HepG2 (cell line): Measurements from ENCODE around the gene ZNF322. TPM values are rescaled to one million over a fixed set of nuclear protein-coding genes. Genes with fewer than 3 reads are reported as not detected.

Experiments used
- polyA plus RNA-seq, 8 experiments: library from polyadenylated mRNA; depleted of rRNA in 3 of 8; stranded (reverse) in 7 of 8; unstranded in 1 of 8; fragments of >200 nt; fragmentation: Illumina TruSeq in 4 of 8; extraction: Trizol in 4 of 8; gene quantifications; 2 replicates each; pipeline versions ENCODE4 v1.2.1 to v1.2.3, GENCODE V29; 2011 to 2016; ENCODE audit warnings: low read depth in 4 of 8, missing spikeins in 1 of 8, mixed read lengths in 1 of 8; ENCODE audit not compliant: insufficient read depth in 1 of 8
- total RNA-seq, 5 experiments: library from RNA; depleted of rRNA; stranded (reverse); fragments of >200 nt; fragmentation: Illumina TruSeq; extraction: Trizol; gene quantifications; 2 replicates each; pipeline ENCODE4 v1.2.3, GENCODE V29; 2016; ENCODE audit warnings: low read depth in 1 of 5

ZNF322 gene
- total and polyA plus RNA-seq, 2 of the 13 experiments (the other 11 are each of a cell fraction or from before 2014, with no cell fraction given), result 8.3 to 22.8 TPM

Other genes with a start within 250 kb of the ZNF322 start
- 2.9 and 4.3 TPM in 2 replicates for gene BTN3A3, start 219.2 kb downstream of the ZNF322 start, total RNA-seq (2016; rRNA removed; fragmentation: Illumina TruSeq; extraction: Trizol)
- gene BTN3A3, start 219.2 kb downstream of the ZNF322 start, polyA plus RNA-seq (2011; rRNA removed), result 5.0 and 6.3 TPM in 2 replicates
- 9.1 and 16.4 TPM in 2 replicates for gene BTN2A1, start 201.8 kb downstream of the ZNF322 start, total RNA-seq (2016; rRNA removed; fragmentation: Illumina TruSeq; extraction: Trizol)
- 30.4 and 35.0 TPM in 2 replicates for gene BTN2A1, start 201.8 kb downstream of the ZNF322 start, polyA plus RNA-seq (2011; rRNA removed)
- not detected in 2 replicates for gene BTN1A1, start 159.4 kb downstream of the ZNF322 start, total RNA-seq (2016; rRNA removed; fragmentation: Illumina TruSeq; extraction: Trizol)
- gene BTN1A1, start 159.4 kb downstream of the ZNF322 start, polyA plus RNA-seq (2011; rRNA removed), result 0.04 and 0.12 TPM in 2 replicates
- 52.1 and 79.1 TPM in 2 replicates for gene HMGN4, start 121.4 kb downstream of the ZNF322 start, total RNA-seq (2016; rRNA removed; fragmentation: Illumina TruSeq; extraction: Trizol)
- gene HMGN4, start 121.4 kb downstream of the ZNF322 start, polyA plus RNA-seq (2011; rRNA removed), result 35.2 and 39.9 TPM in 2 replicates
- 38.4 and 50.8 TPM in 2 replicates for gene ABT1, start 62.8 kb downstream of the ZNF322 start, total RNA-seq (2016; rRNA removed; fragmentation: Illumina TruSeq; extraction: Trizol)
- gene ABT1, start 62.8 kb downstream of the ZNF322 start, polyA plus RNA-seq (2011; rRNA removed), result 37.4 and 38.4 TPM in 2 replicates